K562 (cell line): Measurements from ENCODE around the gene ACTN4.

Experiments used
- ADNP ChIP-seq: fragments of 200-800 bp; sonication (Bioruptor generic); IDR thresholded peaks from 2 replicates; pipeline ENCODE4 v1.6.1; 2016; ENCODE audit warnings: missing genetic modification characterization, missing compliant biosample characterization
- DPF2 ChIP-seq: fragments of 450-650 bp; IDR thresholded peaks from 2 replicates; pipeline ENCODE4 v1.6.1; 2016
- EP300 ChIP-seq: IDR thresholded peaks from 2 replicates; pipeline ENCODE4 v1.6.1; 2012; ENCODE audit warnings: low read length, improper control_type of control experiment
- HDAC3 ChIP-seq: fragments of 450-650 bp; IDR thresholded peaks from 2 replicates; pipeline ENCODE4 v1.6.1; 2018; ENCODE audit warnings: borderline replicate concordance, mild to moderate bottlenecking, moderate library complexity; ENCODE audit not compliant: partially characterized antibody
- KAT7 ChIP-seq: sonication (generic); formaldehyde crosslinking; IDR thresholded peaks from 2 replicates; pipeline ENCODE4 v1.8.0; 2022; ENCODE audit warnings: missing genetic modification reagents, mild to moderate bottlenecking, borderline replicate concordance
- MYC ChIP-seq, 2 experiments: fragments of 250-450 bp in 1 of 2; sonication (Bioruptor Pico) in 1 of 2; IDR thresholded peaks; 2 replicates each; pipeline versions ENCODE4 v1.5.1 to v1.6.1; 2012 to 2021; ENCODE audit warnings: low read depth in 2 of 2, borderline replicate concordance in 1 of 2, improper control_type of control experiment in 1 of 2, low read length in 1 of 2, mild to moderate bottlenecking in 1 of 2, moderate library complexity in 1 of 2
- POLR2A ChIP-seq: fragments of 450-650 bp; conservative IDR thresholded peaks from 2 replicates; pipeline ENCODE4 v1.6.1; 2016
- RB1 ChIP-seq: fragments of 450-650 bp; IDR thresholded peaks from 2 replicates; pipeline ENCODE4 v1.6.1; 2017; ENCODE audit warnings: low read depth, mild to moderate bottlenecking
- SRSF1 ChIP-seq: fragments of 200-400 bp; formaldehyde crosslinking; IDR thresholded peaks from 2 replicates; pipeline ENCODE4 v1.6.1; 2017; ENCODE audit warnings: mild to moderate bottlenecking, low read depth, low read length, moderate library complexity
- ZBTB1 ChIP-seq: sonication (generic); formaldehyde crosslinking; IDR thresholded peaks from 2 replicates; pipeline ENCODE4 v1.8.1; 2023; ENCODE audit warnings: missing genetic modification reagents, low read depth, mild to moderate bottlenecking, borderline replicate concordance
- ZNF41 ChIP-seq: fragments of 250-450 bp; sonication (Bioruptor Pico); conservative IDR thresholded peaks from 2 replicates; pipeline ENCODE4 v1.4.0; 2020; ENCODE audit warnings: mild to moderate bottlenecking
- TF ChIP-seq, protein P1 (sequence below), 2 experiments: fragments of 450-650 bp in 1 of 2; sonication (generic) in 1 of 2; formaldehyde crosslinking in 1 of 2; IDR thresholded peaks in 1 of 2; conservative IDR thresholded peaks in 1 of 2; 2 replicates each; pipeline versions ENCODE4 v1.6.1 to v1.8.1; 2016 to 2023; ENCODE audit warnings: mild to moderate bottlenecking in 2 of 2, moderate library complexity in 2 of 2, inconsistent platforms in 1 of 2, missing genetic modification reagents in 1 of 2
- TF ChIP-seq, protein P2 (sequence below): fragments of 450-650 bp; IDR thresholded peaks from 2 replicates; pipeline ENCODE4 v1.6.1; 2016; ENCODE audit warnings: borderline replicate concordance
- TF ChIP-seq, protein P3 (sequence below), 3 experiments: IDR thresholded peaks in 2 of 3; conservative IDR thresholded peaks in 1 of 3; 2 replicates each; pipeline ENCODE4 v1.5.1; 2011 to 2012; ENCODE audit warnings: low read length in 3 of 3, mild to moderate bottlenecking in 3 of 3, control low read depth in 2 of 3, improper control_type of control experiment in 1 of 3, inconsistent platforms in 1 of 3, low read depth in 1 of 3, mixed read lengths in 1 of 3, moderate library complexity in 1 of 3; ENCODE audit not compliant: insufficient read depth in 2 of 3

DNA sequence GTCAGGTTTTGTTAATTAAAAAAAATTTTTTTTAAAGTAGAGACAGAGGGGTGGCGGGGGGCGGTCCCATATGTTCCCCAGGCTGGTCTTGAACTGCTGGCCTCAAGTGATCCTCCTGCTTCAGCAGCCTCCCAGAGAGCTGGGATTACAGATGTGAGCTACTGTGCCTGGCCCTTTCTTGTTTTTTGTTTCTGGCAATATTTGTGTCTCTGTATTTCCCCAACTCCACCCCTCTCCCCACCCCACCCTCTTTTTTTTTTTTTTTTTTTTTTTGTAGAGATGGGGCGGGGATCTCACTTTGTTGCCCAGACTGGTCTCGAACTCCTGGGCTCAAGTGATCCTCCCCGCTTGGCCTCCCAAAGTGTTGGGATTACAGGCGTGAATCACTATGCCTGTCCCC is 97.4 kb downstream of the ACTN4 start:
- TF ChIP-seq, protein P1, sequence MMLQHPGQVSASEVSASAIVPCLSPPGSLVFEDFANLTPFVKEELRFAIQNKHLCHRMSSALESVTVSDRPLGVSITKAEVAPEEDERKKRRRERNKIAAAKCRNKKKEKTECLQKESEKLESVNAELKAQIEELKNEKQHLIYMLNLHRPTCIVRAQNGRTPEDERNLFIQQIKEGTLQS (IDR thresholded peaks at IDR 0.05) = no peak
- TF ChIP-seq, protein P1 (CRISPR knock-in tag; conservative IDR thresholded peaks at IDR 0.05) = no peak
- TF ChIP-seq, protein P2, sequence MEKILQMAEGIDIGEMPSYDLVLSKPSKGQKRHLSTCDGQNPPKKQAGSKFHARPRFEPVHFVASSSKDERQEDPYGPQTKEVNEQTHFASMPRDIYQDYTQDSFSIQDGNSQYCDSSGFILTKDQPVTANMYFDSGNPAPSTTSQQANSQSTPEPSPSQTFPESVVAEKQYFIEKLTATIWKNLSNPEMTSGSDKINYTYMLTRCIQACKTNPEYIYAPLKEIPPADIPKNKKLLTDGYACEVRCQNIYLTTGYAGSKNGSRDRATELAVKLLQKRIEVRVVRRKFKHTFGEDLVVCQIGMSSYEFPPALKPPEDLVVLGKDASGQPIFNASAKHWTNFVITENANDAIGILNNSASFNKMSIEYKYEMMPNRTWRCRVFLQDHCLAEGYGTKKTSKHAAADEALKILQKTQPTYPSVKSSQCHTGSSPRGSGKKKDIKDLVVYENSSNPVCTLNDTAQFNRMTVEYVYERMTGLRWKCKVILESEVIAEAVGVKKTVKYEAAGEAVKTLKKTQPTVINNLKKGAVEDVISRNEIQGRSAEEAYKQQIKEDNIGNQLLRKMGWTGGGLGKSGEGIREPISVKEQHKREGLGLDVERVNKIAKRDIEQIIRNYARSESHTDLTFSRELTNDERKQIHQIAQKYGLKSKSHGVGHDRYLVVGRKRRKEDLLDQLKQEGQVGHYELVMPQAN = no peak
- no peak for TF ChIP-seq ZNF41 (CRISPR knock-in tag)
- no peak for TF ChIP-seq RB1
- TF ChIP-seq EP300 = no peak
- no peak for TF ChIP-seq HDAC3
- no peak for TF ChIP-seq MYC (IDR thresholded peaks at IDR 0.05; ENCODE audit: low read depth, low read length)
- no peak for TF ChIP-seq MYC (CRISPR knock-in tag; IDR thresholded peaks at IDR 0.05; ENCODE audit: borderline replicate concordance, low read depth)
- no peak; the same call in 1 of the 2 replicates for TF ChIP-seq ADNP (tag)
- TF ChIP-seq, protein P3, sequence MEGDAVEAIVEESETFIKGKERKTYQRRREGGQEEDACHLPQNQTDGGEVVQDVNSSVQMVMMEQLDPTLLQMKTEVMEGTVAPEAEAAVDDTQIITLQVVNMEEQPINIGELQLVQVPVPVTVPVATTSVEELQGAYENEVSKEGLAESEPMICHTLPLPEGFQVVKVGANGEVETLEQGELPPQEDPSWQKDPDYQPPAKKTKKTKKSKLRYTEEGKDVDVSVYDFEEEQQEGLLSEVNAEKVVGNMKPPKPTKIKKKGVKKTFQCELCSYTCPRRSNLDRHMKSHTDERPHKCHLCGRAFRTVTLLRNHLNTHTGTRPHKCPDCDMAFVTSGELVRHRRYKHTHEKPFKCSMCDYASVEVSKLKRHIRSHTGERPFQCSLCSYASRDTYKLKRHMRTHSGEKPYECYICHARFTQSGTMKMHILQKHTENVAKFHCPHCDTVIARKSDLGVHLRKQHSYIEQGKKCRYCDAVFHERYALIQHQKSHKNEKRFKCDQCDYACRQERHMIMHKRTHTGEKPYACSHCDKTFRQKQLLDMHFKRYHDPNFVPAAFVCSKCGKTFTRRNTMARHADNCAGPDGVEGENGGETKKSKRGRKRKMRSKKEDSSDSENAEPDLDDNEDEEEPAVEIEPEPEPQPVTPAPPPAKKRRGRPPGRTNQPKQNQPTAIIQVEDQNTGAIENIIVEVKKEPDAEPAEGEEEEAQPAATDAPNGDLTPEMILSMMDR (IDR thresholded peaks at IDR 0.05 in 2 of 3, conservative IDR thresholded peaks at IDR 0.05 in 1 of 3; ENCODE audit: insufficient read depth in 2 of 3, low read depth in 1 of 3, low read length in 3 of 3) = no peak
- TF ChIP-seq POLR2A = no peak
- no peak for TF ChIP-seq KAT7
- TF ChIP-seq ZBTB1 (CRISPR knock-in tag) = no peak
- no peak for TF ChIP-seq SRSF1
- no peak for TF ChIP-seq DPF2
